AG04449 (cell line): ENCODE measurements around the gene ACOT8.

ENCODE experiments used
- CTCF ChIA-PET: fragments of 350-600 bp; formaldehyde crosslinking; extraction: SDS; loops from one replicate; lab custom pipeline; 2021; ENCODE audit warnings: antibody characterized with exemption; lab: Yijun Ruan, JAX
- POLR2A ChIA-PET: fragments of 400-600, 350-600 bp; formaldehyde crosslinking; extraction: SDS; loops from one replicate; lab custom pipeline; 2020; ENCODE audit warnings: antibody characterized with exemption, inconsistent platforms; lab: Yijun Ruan, JAX
- DNase-seq: peaks from one replicate; pipeline ENCODE4 v3.0.0-alpha.2; 2010; ENCODE audit warnings: low read depth, low spot score
- H3K4me3 ChIP-seq: 2 replicates; pipeline ENCODE4 v1.5.1; 2011; ENCODE audit warnings: low read depth, mild to moderate bottlenecking, control low read depth, low read length
- TF ChIP-seq, protein P1 (sequence below): IDR thresholded peaks from one replicate; pipeline ENCODE4 v1.5.1; 2011; ENCODE audit warnings: mild to moderate bottlenecking, moderate library complexity, low read length, control low read depth, inconsistent platforms; ENCODE audit not compliant: insufficient read depth; ENCODE audit errors: missing control alignments

ACOT8 gene

GRCh38 chr20:45890077-45890984 is 33.1 kb upstream of the ACOT8 start:
- CTCF ChIA-PET: interaction anchor here (0.6 to 5.3 kb wide), 31 partner anchors 9 to 97 kb away, joined by 3 to 50 read pairs (median 5); partner anchors contain the start of genes ACOT8, PCIF1, ZSWIM1 and ZSWIM3
- no peak for DNase-seq
- H3K4me3 ChIP-seq: peak overlapping the region; percentile 80
- POLR2A ChIA-PET: interaction anchor here (0.7 to 2.8 kb wide), 5 partner anchors 9 to 553 kb away, joined by 3 to 21 read pairs (median 4); partner anchors contain the start of genes PCIF1 and ZSWIM1
- TF ChIP-seq, protein P1, sequence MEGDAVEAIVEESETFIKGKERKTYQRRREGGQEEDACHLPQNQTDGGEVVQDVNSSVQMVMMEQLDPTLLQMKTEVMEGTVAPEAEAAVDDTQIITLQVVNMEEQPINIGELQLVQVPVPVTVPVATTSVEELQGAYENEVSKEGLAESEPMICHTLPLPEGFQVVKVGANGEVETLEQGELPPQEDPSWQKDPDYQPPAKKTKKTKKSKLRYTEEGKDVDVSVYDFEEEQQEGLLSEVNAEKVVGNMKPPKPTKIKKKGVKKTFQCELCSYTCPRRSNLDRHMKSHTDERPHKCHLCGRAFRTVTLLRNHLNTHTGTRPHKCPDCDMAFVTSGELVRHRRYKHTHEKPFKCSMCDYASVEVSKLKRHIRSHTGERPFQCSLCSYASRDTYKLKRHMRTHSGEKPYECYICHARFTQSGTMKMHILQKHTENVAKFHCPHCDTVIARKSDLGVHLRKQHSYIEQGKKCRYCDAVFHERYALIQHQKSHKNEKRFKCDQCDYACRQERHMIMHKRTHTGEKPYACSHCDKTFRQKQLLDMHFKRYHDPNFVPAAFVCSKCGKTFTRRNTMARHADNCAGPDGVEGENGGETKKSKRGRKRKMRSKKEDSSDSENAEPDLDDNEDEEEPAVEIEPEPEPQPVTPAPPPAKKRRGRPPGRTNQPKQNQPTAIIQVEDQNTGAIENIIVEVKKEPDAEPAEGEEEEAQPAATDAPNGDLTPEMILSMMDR: peak; percentile 91

GRCh38 chr20:45888681-45889080 is 31.5 kb upstream of the ACOT8 start:
- no peak for DNase-seq
- TF ChIP-seq, protein P1: no peak
- POLR2A ChIA-PET: interaction anchor here (2.8 kb wide), 1 partner anchor 7 kb away, joined by 21 read pairs; the partner anchor contains the start of gene ZSWIM1
- no peak overlapping the region for H3K4me3 ChIP-seq
- CTCF ChIA-PET: interaction anchor here (1.3 to 5.3 kb wide), 6 partner anchors 11 to 90 kb away, joined by 3 to 43 read pairs (median 16); no protein-coding TSS in a partner anchor

DNA sequence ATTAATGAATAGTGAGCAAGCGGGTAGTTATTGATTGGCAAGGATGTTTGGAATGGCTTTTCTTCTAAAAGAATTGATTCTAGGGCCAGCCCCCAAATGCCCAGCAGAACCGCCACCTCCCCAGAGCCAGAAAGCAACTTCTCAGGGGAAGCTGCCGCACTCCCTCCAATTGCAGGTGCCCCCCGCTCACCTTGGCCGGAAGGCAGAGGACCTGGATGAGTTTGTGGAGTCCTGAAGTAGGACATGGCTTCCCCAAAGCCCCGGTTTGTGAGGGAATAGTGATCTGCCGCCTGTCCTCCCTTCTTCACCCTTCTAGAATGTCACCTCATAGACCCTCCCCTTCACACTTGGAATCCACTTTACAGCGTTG is 30.1 kb upstream of the ACOT8 start, which contains the start of gene SPATA25:
SPATA25 (minus strand) TSS at position 277 of the 370 bp plus-strand sequence; CDS start at position 245, 32 bp downstream.
- H3K4me3 ChIP-seq: no peak within 1 kb of the TSS
- no peak for DNase-seq
- POLR2A ChIA-PET: no interaction called here
- TF ChIP-seq, protein P1: no peak
- CTCF ChIA-PET: interaction anchor here (5.3 kb wide), 1 partner anchor 82 kb away, joined by 43 read pairs; no protein-coding TSS in a partner anchor

GRCh38 chr20:45886590-45887345 is 29.6 kb upstream of the ACOT8 start:
- CTCF ChIA-PET: interaction anchor here (1.0 to 1.1 kb wide), 2 partner anchors 47 to 88 kb away, joined by 3 read pairs; no protein-coding TSS in a partner anchor
- no peak overlapping the region for H3K4me3 ChIP-seq
- DNase-seq: no peak
- POLR2A ChIA-PET: no interaction called here
- TF ChIP-seq, protein P1: no peak

GRCh38 chr20:45883100-45883469 is 25.9 kb upstream of the ACOT8 start:
- DNase-seq: no peak
- ChIA-PET CTCF (interaction anchor here (3.4 kb wide), 1 partner anchor 87 kb away, joined by 18 read pairs; no protein-coding TSS in a partner anchor), POLR2A (no interaction called here)
- TF ChIP-seq, protein P1: no peak
- H3K4me3 ChIP-seq: no peak overlapping the region
